SK-N-SH (cell line): Measurements from ENCODE around the gene ZNF480.

Experiments used
- CTCF ChIP-seq: fragments of 200-600 bp; sonication (generic); IDR thresholded peaks from 2 replicates; pipeline ENCODE4 v1.6.1; 2017; ENCODE audit warnings: antibody characterized with exemption, mild to moderate bottlenecking, moderate library complexity
- MAX ChIP-seq: IDR thresholded peaks from 2 replicates; pipeline ENCODE4 v1.4.0; 2012; ENCODE audit warnings: low read depth
- REST ChIP-seq: IDR thresholded peaks from 2 replicates; pipeline ENCODE4 v1.6.1; 2012; ENCODE audit warnings: mild to moderate bottlenecking, low read depth, low read length, moderate library complexity
- USF1 ChIP-seq: IDR thresholded peaks from 2 replicates; pipeline ENCODE4 v1.4.0; 2012; ENCODE audit warnings: low read depth, borderline replicate concordance

DNA sequence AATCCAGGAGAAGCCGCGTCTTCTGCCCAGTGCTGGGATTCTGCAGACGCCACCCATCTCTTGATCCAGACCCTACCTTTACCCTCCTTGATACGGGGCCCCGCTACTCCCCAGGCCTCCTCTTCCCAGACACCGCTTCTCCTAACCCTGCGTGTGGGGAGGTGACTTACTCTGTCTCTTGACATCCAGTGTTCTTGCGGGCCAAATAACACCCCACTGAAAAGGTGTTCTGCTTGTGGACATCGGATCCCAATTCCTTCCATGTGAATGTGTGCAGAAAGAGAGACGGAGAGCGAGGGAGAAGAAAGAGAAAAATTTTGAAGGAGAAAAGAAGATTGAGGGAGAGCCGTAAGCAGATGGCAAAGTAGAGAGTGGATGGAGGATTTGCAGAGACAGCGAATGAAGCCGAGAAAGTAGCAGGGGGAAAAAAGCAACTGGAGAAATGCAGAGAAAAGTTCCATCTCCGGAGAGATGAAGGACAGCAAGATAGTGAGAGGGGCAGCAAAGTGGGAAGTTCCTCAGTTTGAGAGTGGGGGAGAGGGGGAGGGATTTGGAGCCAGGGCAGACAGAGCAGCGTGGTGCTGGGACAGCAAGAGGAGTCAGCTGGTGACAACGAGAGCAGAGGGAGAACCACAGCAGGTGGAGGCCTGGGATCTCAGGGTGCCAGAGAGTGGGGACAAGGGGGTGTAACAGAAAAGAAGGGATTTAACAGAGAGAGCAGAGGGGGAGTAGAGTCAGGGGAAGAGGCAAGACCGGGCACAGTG, 814 bp downstream of the ZNF480 start:
- TF ChIP-seq USF1 (no peak), CTCF (no peak), REST (no peak), MAX (no peak)
